ENCODE results near the gene CENPO. TPM values are rescaled to one million over a fixed set of nuclear protein-coding genes. Genes with fewer than 3 reads are reported as not detected.

The CENPO gene
- polyA plus RNA-seq, 3 donors: 1.6 to 2.6 (median 2.3) TPM

GRCh38 chr2:24820175-24820513 is 26.9 kb downstream of the CENPO start:
- intact Hi-C loops (cut with micrococcal nuclease): no loop called here
- WGBS (ENCODE audit: insufficient coverage): 100% methylated on average over 2 of the region's 7 CpGs
- peaks cover 39 to 79% of the 10 kb centered on the region in 2 donors for H3K36me3 ChIP-seq (replicated peaks in 1 of 2; ENCODE audit: control insufficient read depth in 1 of 2, insufficient read depth in 2 of 2, low read length in 2 of 2)

GRCh38 chr2:24820598-24821432 is 27.6 kb downstream of the CENPO start:
- peaks cover 23% of the 10 kb centered on the region for H3K4me1 Mint-ChIP-seq
- Histone ChIP-seq H3K79me2 (ENCODE audit: insufficient read depth, low read length) (no peaks in the 10 kb centered on the region), H3K36me3 (replicated peaks in 1 of 2; ENCODE audit: control insufficient read depth in 1 of 2, insufficient read depth in 2 of 2, low read length in 2 of 2) (peaks cover 32 to 72% of the 10 kb centered on the region in 2 donors), H3K27ac (ENCODE audit: low read depth in 1 of 2, low read length in 2 of 2) (peak overlapping the region in 1 of 2 donors; percentile 48), H3K9ac (ENCODE audit: insufficient read depth, low read length, poor library complexity, severe bottlenecking) (no peak overlapping the region), H2AFZ (ENCODE audit: insufficient read depth, low read depth, low read length, poor library complexity, severe bottlenecking) (no peak overlapping the region), H3K4me1 (ENCODE audit: control insufficient read depth in 1 of 2, insufficient read depth in 2 of 2, low read length in 2 of 2) (peaks cover 17 to 21% of the 10 kb centered on the region in 2 donors), H3K4me3 (replicated peaks in 1 of 3; ENCODE audit: low read depth in 2 of 3, low read length in 3 of 3) (no peak overlapping the region), H3K4me2 (replicated peaks; ENCODE audit: extremely low read depth, low read length, poor library complexity, severe bottlenecking) (no peak overlapping the region), H3K27me3 (ENCODE audit: control insufficient read depth in 2 of 2, insufficient read depth in 2 of 2, low read length in 2 of 2) (no peaks in the 10 kb centered on the region), H3K9me3 (replicated peaks in 1 of 2; ENCODE audit: control insufficient read depth in 1 of 2, insufficient read depth in 1 of 2, low read length in 2 of 2) (no peaks in the 10 kb centered on the region), H4K20me1 (ENCODE audit: insufficient read depth, low read length) (no peaks in the 10 kb centered on the region)
- no peak for DNase-seq
- H3K36me3 Mint-ChIP-seq: peaks cover 59 to 87% of the 10 kb centered on the region in 2 donors
- no peak for TF ChIP-seq CTCF (IDR thresholded peaks at IDR 0.05)
- no peak overlapping the region for H3K4me3 Mint-ChIP-seq
- intact Hi-C loops (cut with micrococcal nuclease): no loop called here
- WGBS (ENCODE audit: insufficient coverage): 94% methylated on average over 13 of the region's 17 CpGs
- no peaks in the 10 kb centered on the region for H3K9me3 Mint-ChIP-seq
- H3K27ac Mint-ChIP-seq: peak overlapping the region in 3 of 7 donors; percentile 25 to 81 (median 30)
- no peaks in the 10 kb centered on the region for H3K27me3 Mint-ChIP-seq (ENCODE audit: low read depth in 3 of 3)

More at GRCh38 chr2:24820175-24820513, 26.9 kb downstream of the CENPO start:
- H3K4me3 ChIP-seq (replicated peaks in 1 of 3; ENCODE audit: low read depth in 2 of 3, low read length in 3 of 3): no peak overlapping the region
- no peak overlapping the region for H2AFZ ChIP-seq (ENCODE audit: insufficient read depth, low read depth, low read length, poor library complexity, severe bottlenecking)
- H3K4me1 ChIP-seq (ENCODE audit: control insufficient read depth in 1 of 2, insufficient read depth in 2 of 2, low read length in 2 of 2): peaks cover 17 to 21% of the 10 kb centered on the region in 2 donors
- H3K4me3 Mint-ChIP-seq: no peak overlapping the region
- no peak overlapping the region for H3K4me2 ChIP-seq (replicated peaks; ENCODE audit: extremely low read depth, low read length, poor library complexity, severe bottlenecking)
- H4K20me1 ChIP-seq (ENCODE audit: insufficient read depth, low read length): no peaks in the 10 kb centered on the region
- no peaks in the 10 kb centered on the region for H3K9me3 ChIP-seq (replicated peaks in 1 of 2; ENCODE audit: control insufficient read depth in 1 of 2, insufficient read depth in 1 of 2, low read length in 2 of 2)
- H3K79me2 ChIP-seq (ENCODE audit: insufficient read depth, low read length): no peaks in the 10 kb centered on the region
- H3K9me3 Mint-ChIP-seq: no peaks in the 10 kb centered on the region
- H3K27me3 Mint-ChIP-seq (ENCODE audit: low read depth in 3 of 3): no peaks in the 10 kb centered on the region
- H3K27ac Mint-ChIP-seq: no peak overlapping the region
- H3K36me3 Mint-ChIP-seq: peaks cover 61 to 89% of the 10 kb centered on the region in 2 donors
- no peak for DNase-seq
- peaks cover 23% of the 10 kb centered on the region for H3K4me1 Mint-ChIP-seq
- no peak overlapping the region for H3K27ac ChIP-seq (ENCODE audit: low read depth in 1 of 2, low read length in 2 of 2)
- no peaks in the 10 kb centered on the region for H3K27me3 ChIP-seq (ENCODE audit: control insufficient read depth in 2 of 2, insufficient read depth in 2 of 2, low read length in 2 of 2)
- no peak for TF ChIP-seq CTCF (IDR thresholded peaks at IDR 0.05)
- no peak overlapping the region for H3K9ac ChIP-seq (ENCODE audit: insufficient read depth, low read length, poor library complexity, severe bottlenecking)
